Raji (cell line): Measurements from ENCODE around the gene FDPS.

Source experiments
- POLR2A ChIP-seq: IDR thresholded peaks from 2 replicates; pipeline ENCODE4 v1.6.1; 2011; ENCODE audit warnings: low read depth, low read length, control low read depth; ENCODE audit not compliant: insufficient read depth

FDPS gene

GRCh38 chr1:155277902-155278688 lies 30.6 kb upstream of the FDPS start:
- no peak for TF ChIP-seq POLR2A

GRCh38 chr1:155278689-155279160 lies 29.9 kb upstream of the FDPS start:
- no peak for TF ChIP-seq POLR2A

DNA sequence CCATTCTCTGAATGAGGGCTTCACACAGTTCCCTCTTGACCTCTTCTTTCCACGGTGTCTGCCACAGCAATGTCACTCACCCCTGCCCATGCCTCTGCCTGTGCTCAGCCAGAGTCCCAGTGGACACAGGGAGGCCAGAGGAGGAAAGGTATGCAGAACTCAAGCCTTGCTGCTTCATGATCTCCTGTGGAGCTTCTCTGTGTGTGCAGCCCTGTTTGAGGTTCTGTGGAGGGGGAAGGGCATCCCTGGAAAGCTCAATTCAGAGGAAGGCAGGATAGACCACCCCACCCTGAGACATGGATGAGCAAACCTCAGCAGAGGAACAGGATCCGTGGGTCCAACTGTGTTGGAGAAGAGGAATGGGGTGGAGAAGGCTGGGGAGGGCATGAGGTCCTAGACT lies 29.4 kb upstream of the FDPS start:
- TF ChIP-seq POLR2A = no peak

- TF ChIP-seq POLR2A = no peak
Observed at GRCh38 chr1:155282488-155283091, 26.1 kb upstream of the FDPS start.

- TF ChIP-seq POLR2A = no peak
Observed at GRCh38 chr1:155284476-155284875, 24.2 kb upstream of the FDPS start.

GRCh38 chr1:155285063-155285462 lies 23.6 kb upstream of the FDPS start:
- TF ChIP-seq POLR2A = no peak

GRCh38 chr1:155285631-155286044 lies 23.0 kb upstream of the FDPS start:
- TF ChIP-seq POLR2A = no peak

DNA sequence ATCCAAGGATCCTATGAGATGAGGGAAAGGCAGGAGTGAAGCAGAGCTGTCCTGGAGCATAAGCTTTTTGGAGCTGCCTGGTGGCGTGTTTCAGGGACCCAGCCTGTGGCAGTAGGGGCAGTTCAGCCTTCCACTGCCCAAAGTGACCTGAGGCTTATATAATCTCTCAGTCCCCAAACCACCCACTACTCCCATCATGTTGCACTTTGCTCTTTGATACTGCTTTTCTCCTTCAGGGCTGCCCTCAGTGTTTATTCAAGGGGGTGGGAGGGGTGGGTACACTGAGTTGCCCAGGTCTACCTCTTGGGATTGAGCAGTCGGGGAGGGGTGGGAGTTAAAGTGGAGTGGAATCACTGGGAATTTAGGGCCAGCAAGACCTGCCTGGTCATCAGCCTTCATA lies 22.1 kb upstream of the FDPS start:
- no peak for TF ChIP-seq POLR2A

DNA sequence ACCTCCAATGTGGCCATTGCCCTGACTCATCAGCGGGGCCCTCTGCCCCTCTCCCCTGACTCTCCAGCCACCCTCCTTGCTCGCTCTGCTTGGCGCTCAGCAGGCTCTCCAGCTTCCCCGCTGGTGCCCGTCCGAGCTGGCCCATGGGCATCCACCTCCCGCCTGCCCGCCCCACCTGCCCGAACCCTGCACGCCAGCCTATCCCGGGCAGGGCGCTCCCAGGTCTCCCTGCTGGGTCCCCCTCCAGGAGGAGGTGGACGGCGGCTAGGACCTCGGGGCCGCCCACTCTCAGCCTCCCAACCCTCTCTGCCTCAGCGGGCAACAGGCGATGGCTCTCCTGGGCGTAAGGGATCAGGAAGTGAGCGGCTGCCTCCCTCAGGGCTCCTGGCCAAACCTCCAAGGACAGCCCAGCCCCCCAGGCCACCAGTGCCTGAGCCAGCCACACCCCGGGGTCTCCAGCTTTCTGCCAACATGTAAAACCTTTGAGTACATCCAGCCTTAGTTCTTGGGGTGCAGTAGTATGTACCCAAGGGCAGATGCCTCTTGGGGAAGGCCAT lies 20.6 kb upstream of the FDPS start:
- no peak for TF ChIP-seq POLR2A

DNA sequence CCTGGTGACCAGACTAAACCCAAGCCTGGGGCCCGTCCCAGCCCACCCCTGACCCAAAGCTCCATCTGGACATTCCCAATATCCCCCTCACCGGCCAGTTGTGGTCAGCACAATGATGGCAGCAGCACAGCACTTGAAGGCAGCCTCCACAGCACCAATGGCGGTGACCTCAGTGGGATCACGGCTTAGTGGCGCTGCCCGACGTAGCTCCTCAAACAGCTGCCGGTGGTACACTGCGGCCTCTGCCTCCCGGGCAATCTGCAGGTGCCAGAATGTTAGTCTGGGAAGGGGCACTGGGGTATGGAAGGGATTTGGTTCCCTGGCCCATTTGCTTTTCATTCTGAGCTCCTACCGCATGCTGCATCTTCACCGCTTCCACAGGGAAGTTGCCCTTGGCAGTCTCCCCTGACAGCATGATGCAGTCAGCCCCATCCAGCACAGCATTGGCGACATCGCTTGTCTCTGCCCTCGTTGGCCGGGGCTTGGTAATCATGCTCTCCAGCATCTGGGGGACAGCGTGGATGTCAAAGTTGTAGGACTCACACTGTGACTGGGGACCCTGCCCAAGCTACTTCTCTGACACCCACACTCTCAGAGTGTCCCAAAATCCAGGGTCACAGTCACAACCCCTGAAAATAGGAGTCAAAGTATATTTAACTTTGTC lies 15.4 kb upstream of the FDPS start:
- TF ChIP-seq POLR2A = no peak

DNA sequence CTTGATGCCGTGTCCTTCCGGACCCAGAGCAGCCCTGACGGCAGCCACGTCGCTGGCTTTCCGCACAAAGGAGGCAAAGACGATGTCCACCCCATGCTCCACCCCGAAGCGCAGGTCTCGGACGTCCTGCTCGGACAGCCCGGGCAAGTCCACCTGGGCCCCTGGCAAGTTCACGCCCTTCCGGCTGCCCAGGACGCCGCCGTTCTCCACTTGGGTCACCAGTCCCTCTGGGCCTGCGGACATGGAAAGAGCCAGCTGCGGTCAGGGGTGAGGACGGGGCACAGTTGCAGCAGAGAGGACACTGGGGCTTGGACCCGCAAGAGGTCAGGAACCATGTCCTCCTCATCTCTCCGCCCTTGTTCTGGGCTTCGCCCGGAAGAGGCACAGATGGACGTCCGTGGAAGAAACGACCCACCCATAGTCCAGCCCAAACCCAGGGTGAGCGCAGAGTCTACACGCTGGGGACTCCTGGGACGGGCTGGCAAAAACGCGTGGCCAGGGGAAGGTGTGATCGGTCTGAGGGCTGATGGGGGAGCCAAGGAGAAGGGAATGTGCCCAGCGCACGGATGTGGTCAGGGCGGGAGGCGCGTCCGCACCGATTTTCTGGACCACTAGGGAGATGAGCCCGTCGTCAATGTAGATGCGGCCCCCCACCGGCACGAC lies 14.0 kb upstream of the FDPS start:
- no peak for TF ChIP-seq POLR2A

GRCh38 chr1:155295183-155295941 lies 13.3 kb upstream of the FDPS start:
- TF ChIP-seq POLR2A = no peak

GRCh38 chr1:155295942-155296267 lies 12.8 kb upstream of the FDPS start:
- no peak for TF ChIP-seq POLR2A

DNA sequence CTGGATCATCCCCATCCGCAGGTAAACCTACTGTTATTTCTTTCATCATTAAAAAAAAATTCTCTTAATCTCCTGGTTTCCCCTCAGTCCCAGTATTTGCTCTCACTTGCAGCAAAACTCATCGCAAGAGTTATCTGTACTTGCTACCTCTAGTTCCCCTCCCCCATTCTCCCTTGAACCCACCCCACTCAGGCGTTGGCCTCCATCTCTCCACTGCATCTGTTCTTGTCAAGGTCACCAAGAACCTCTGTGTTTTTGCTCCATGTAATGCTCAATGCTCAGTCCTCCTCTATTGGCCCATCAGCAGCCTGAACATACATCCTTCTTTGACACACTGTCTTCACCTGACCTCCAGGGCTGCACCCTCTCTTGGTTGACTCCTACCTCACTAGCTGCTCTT lies 12.0 kb upstream of the FDPS start:
- no peak for TF ChIP-seq POLR2A

DNA sequence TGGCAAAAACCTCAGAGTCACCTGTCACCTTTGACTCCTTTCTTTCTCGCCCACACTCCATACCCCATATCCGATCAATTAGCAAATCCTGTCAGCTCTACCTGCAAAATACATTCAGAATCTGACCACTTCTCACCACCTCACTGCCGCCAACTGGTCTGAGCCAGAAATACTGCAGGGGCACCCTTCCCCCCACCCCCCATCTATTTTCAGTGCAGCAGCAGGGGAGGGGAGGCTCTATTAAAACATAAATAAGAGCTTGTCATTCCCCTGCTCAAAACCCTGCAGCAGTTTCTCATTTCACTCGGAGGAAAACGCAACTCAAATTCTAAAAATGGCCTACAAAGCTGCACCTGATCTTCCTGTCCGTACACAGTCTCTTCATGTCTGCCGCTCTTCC lies 11.3 kb upstream of the FDPS start:
- no peak for TF ChIP-seq POLR2A
